ENCODE data around the gene CNTNAP1.
"Not testable (repeated sequence)": the region's sequence is repeated elsewhere in the genome, so short reads cannot be mapped to it uniquely, and the experiment has no call there.

Gene CNTNAP1

GRCh38 chr17:42706732-42707131 is 24.4 kb downstream of the CNTNAP1 start:
- in situ Hi-C loops (cut with MboI; ENCODE audit: low pct_unique_long_range_greater_than_20kb, low sequenced_read_pairs) = no loop called here
- DNase-seq = no peak

- in situ Hi-C loops (cut with MboI; ENCODE audit: low pct_unique_long_range_greater_than_20kb, low sequenced_read_pairs) = no loop called here
- no peak for DNase-seq
Observed at GRCh38 chr17:42708588-42708987, 26.3 kb downstream of the CNTNAP1 start.

- no peak for DNase-seq
- in situ Hi-C loops (cut with MboI; ENCODE audit: low pct_unique_long_range_greater_than_20kb, low sequenced_read_pairs) = no loop called here
Observed at GRCh38 chr17:42709561-42709960, 27.2 kb downstream of the CNTNAP1 start.

GRCh38 chr17:42720996-42721583 is 38.8 kb downstream of the CNTNAP1 start:
- DNase-seq = peak; percentile 75
- in situ Hi-C loops (cut with MboI; ENCODE audit: low pct_unique_long_range_greater_than_20kb, low sequenced_read_pairs) = no loop called here

- in situ Hi-C loops (cut with MboI; ENCODE audit: low pct_unique_long_range_greater_than_20kb, low sequenced_read_pairs) = no loop called here
- no peak for DNase-seq
Observed at GRCh38 chr17:42723636-42724035, 41.3 kb downstream of the CNTNAP1 start.

- in situ Hi-C loops (cut with MboI; ENCODE audit: low pct_unique_long_range_greater_than_20kb, low sequenced_read_pairs) = no loop called here
- DNase-seq = no peak
Observed at GRCh38 chr17:42725143-42725542, 42.8 kb downstream of the CNTNAP1 start.

- no peak for DNase-seq
- in situ Hi-C loops (cut with MboI; ENCODE audit: low pct_unique_long_range_greater_than_20kb, low sequenced_read_pairs) = no loop called here
Observed at GRCh38 chr17:42740699-42741098, 58.4 kb downstream of the CNTNAP1 start.

- in situ Hi-C loops (cut with MboI; ENCODE audit: low pct_unique_long_range_greater_than_20kb, low sequenced_read_pairs); DNase-seq: not testable (repeated sequence)
Observed at GRCh38 chr17:42742916-42743315, 60.6 kb downstream of the CNTNAP1 start.

- in situ Hi-C loops (cut with MboI; ENCODE audit: low pct_unique_long_range_greater_than_20kb, low sequenced_read_pairs) = no loop called here
- no peak for DNase-seq
Observed at GRCh38 chr17:42743595-42744282, 61.4 kb downstream of the CNTNAP1 start.

GRCh38 chr17:42744283-42744805 is 62.0 kb downstream of the CNTNAP1 start:
- in situ Hi-C loops (cut with MboI; ENCODE audit: low pct_unique_long_range_greater_than_20kb, low sequenced_read_pairs) = no loop called here
- peak; percentile 47 for DNase-seq

- peak; percentile 93 for DNase-seq
- in situ Hi-C loops (cut with MboI; ENCODE audit: low pct_unique_long_range_greater_than_20kb, low sequenced_read_pairs) = no loop called here
Observed at GRCh38 chr17:42744806-42745617, 62.7 kb downstream of the CNTNAP1 start, which contains the start of gene EZH1. Gene EZH1, minus strand, starts transcription at chr17:42745040. Its CDS starts 16,099 bp downstream, at chr17:42728941.

- in situ Hi-C loops (cut with MboI; ENCODE audit: low pct_unique_long_range_greater_than_20kb, low sequenced_read_pairs) = no loop called here
Observed at GRCh38 chr17:42748202-42748907, 66.0 kb downstream of the CNTNAP1 start.

GRCh38 chr17:42748908-42749798 is 66.8 kb downstream of the CNTNAP1 start:
- DNase-seq = no peak
- in situ Hi-C loops (cut with MboI; ENCODE audit: low pct_unique_long_range_greater_than_20kb, low sequenced_read_pairs) = no loop called here

More at GRCh38 chr17:42748202-42748907, 66.0 kb downstream of the CNTNAP1 start:
- DNase-seq = no peak
